Right ventricle myocardium superior (tissue), 1 donor: ENCODE data around the gene CLINT1. TPM values are rescaled to one million over a fixed set of nuclear protein-coding genes. Genes with fewer than 3 reads are reported as not detected.

ENCODE experiments used
- ATAC-seq: fragments of 200-7000 bp; cut with Tn5 transposase; one replicate; pipeline ENCODE4 v1.9.1; 2020; ENCODE audit warnings: mild to moderate bottlenecking; ENCODE audit not compliant: poor library complexity
- DNase-seq: peaks from one replicate; pipeline ENCODE4 v3.0.0-alpha.2; 2020
- intact Hi-C: fragments of 100-400 bp; cut with DNase I; formaldehyde crosslinking; loops from one replicate; pipeline ENCODE4 v1.11.2; 2022
- total RNA-seq: library from RNA; stranded (reverse); fragmentation: NEBNext Ultra II Directional; extraction: Animal tissue kit (Norgen Biotek cat#: 25700); gene quantifications from one replicate; pipeline ENCODE4 v1.2.1, GENCODE V29; 2021
- donor health status: DM: no; HTN: yes; CAD: no; lungs with severe emphysema.

Gene CLINT1
- total RNA-seq, 1 donor from 2014 or later, result 55.5 TPM

DNA sequence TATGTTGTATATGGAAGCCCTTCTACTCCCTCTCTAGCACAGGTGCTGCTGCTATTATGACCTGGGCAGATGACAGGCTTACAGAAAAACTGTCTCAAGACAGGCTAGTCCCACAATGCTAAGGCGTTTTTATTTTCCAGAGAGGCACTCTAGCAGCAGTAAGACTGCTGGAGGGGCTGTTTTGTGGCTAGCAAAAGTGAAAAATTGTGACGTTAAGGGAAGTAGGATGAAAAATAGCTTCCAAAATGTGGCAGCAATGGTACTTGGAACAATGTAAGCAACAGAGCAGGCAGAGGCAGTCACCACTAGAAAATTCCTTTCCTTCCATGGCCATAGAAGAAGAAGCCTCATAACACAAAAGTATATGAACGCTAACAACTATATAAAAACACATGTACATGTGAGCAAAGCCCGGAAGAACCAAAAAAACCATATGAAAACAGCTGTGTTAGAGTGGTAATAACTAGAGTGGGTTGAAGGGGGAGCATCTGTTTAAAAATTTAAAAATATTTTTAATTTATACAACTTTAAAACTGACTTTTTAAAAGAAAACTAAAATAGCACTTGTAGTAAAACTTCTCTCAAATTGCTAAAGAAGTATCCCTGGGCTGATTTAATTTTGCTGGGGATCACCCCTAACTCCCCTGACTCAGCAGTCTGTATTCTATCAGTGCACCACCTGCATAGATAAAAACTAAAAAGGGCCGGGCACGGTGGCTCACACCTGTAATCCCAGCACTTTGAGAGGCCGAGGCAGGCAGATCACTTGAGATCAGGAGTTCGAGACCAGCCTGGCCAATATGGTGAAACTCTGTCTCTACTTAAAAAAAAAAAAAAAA is 30.6 kb downstream of the CLINT1 start:
- intact Hi-C loops, result no loop called here
- ATAC-seq (peak; percentile 41), DNase-seq (no peak)

DNA sequence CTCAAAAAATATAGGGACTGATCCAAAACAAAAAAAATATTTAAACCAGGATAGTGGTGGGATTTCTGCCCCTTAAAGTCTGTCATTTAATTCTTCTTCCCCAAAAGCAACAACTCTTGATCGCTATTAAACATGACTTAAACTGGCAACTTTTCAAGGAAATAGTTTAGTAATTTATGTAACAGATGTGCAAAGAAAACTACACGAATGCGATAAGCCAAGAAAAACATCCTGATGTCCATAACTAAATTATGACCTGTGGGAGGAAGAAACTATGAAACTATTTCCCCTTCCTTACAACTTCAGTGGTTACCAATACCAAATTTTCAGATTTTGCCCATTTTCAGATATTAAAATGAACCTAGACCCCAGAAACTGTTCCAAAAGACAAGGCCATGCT is 31.5 kb downstream of the CLINT1 start:
- no peak for DNase-seq
- intact Hi-C loops, result no loop called here
- ATAC-seq, result peak; percentile 53

DNA sequence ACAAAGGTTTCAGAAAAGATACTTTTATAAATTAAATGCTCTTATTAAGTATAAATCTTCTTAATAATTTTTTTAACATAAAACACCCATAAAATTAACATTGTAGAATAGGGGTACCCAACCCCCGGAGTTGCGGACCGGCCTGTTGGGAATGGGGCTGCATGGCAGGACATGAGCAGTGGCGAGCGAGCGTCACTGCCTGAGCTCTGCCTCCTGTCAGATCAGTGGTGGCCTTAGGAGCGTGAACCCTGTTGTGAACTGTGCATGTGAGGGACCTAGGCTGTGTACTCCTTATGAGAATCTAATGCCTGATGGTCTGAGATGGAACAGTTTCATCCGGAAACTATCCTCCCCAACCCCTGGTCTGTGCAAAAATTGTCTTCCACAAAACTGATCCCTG is 35.3 kb downstream of the CLINT1 start:
- ATAC-seq (no peak), DNase-seq (peak; percentile 33)
- intact Hi-C loops, result no loop called here

DNA sequence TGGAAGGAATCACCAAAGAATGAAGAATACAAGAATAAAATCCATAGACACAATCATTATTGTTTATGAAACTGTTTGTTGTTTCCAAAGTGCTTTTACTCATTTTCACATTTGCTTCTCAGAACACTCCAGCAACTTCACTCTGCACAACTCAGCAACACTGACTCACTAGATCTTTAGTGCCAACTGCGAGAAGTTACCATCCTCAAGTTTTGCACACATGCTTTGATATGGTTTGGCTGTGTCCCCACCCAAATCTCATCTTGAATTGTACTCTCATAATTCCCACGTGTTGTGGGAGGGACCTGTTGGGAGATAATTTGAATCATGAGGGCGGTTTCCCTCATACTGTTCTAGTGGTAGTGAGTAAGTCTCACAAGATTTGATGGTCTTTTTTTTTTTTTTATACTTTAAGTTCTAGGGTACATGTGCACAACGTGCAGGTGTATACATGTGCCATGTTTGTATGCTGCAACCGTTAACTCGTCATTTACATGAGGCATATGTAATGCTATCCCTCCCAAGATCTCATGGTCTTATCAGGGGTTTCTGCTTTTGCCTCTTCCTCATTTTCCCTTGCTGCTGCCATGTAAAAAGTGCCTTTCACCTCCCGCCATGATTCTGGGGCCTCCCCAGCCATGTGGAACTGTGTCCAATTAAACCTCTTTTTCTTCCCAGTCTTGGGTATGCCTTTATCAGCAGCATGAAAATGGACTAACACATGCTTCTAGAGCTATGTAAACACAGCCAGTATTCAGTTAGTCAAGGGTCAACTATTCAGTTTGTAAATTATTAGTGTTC is 36.9 kb downstream of the CLINT1 start:
- intact Hi-C loops, result no loop called here
- no peak for ATAC-seq

DNA sequence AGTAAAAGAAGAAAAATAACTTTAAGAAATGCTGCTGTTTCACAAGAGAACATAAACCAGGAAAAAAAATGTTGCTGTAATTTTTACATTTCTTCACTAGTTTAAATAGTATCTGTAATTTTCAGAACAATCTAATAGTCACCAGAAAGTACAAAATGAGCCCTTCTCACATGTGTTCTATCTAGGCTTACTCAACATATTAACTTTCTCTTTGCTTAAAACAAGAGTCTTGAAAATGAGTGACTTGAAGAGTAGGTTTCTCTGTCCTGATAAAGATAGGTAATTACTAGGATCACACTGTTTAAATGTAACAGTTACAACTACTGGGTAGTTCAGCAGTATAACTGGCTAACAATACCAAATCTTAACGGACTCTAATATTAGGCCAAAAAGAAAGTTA is 37.5 kb downstream of the CLINT1 start:
- ATAC-seq, result no peak
- no peak for DNase-seq
- intact Hi-C loops, result no loop called here

More for the DNA sequence above, 36.9 kb downstream of the CLINT1 start:
- DNase-seq, result no peak

DNA sequence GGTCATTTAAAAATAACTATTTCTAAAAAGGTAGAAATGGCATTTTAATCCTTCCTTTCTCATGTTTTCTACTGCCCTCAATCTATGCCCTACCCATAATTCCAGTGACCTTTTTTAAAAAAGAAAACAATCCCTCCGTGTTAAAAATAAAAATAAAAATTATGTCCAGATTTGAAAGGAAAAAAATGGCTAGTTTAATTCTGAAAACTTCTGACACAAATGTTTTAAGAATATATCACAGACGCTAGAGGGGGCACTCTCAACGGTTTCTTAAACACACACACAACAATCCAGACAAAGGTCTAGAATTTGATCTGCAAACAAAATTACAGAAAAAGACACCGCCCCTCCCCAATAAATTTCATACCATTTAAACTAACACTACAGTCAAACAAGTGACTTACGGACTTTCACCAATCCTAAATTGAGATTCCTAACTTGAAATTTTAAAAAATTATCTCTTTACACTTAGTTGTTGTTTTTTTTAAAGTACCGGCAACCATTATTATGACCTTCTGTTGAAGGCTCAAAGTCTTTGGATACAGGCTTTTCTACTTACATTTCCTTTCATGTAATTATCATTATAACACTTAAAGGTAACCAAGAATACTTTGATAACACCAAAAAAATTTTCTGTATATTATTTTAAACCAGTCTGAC is 38.2 kb downstream of the CLINT1 start:
- no peak for DNase-seq
- intact Hi-C loops, result no loop called here
- ATAC-seq, result peak; percentile 63

DNA sequence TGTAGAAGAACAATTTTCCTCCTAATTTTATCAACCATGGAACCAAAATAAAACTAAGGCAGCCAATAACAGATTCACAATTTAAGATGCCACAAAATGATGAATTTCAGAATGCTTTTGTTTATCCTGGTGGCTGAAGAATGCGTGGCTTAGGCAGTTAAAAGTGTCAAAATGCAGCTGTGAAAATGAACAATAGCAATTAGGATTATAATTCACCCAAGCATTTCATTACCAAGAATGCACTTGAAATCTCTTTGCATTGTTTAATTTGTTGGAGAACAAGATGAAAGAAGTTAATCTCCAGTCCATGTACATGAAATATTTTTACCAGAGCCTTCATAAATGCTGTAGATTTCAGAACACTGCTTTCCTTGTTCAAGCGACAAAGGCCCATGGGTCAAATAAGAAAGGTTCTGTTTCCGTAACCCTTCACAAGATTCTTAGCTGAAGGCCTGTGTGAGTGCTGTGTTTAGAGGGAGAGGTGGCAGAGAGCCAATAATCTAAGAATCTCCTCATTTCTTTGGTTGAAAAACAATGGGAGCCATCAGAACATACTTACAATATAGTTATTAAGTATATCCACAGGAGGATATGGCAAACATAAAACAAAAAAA is 39.3 kb downstream of the CLINT1 start:
- intact Hi-C loops, result loop anchor here (5.0 to 10.0 kb wide), 2 partner anchors 178 to 1315 kb away; no protein-coding TSS in a partner anchor
- peak; percentile 20 for ATAC-seq
- no peak for DNase-seq

DNA sequence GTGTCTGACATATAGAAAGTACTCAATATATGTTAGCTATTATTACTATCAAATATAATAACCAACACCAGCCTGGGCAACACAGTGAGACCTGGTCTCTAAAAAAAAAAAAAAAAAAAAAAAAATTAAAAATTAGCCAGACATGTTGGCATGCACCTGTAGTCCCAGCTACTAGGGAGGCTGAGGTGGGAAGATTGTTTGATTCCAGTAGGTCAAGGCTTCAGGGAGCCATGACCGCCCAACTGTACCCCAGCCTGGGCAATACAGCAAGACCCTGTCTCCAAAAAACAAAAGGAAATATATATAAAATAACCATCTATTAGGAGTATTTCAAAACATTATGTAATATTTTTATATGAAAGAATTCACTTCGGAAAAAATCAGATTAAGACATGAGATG is 40.6 kb downstream of the CLINT1 start:
- intact Hi-C loops, result loop anchor here (5.0 to 10.0 kb wide), 2 partner anchors 179 to 1316 kb away; no protein-coding TSS in a partner anchor
- DNase-seq (no peak), ATAC-seq (no peak)

DNA sequence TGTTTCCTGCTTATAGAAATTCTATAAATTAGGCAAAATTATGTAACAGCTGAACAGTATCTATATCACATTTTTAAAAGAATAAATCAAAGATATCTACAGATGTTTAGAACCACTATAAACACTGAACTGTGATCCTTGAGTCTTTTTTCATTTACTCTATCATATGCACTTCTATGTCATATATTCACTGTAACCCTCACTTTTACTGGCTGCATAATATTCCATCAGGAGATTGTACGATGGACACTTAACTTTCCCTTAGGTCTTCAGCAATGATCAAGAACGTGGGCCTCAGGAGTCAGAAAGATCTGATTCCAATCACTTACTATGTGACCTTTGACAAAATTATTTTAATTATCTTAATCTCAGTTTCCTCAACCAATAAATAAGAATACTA is 41.0 kb downstream of the CLINT1 start:
- no peak for DNase-seq
- no peak for ATAC-seq
- intact Hi-C loops, result loop anchor here (2.0 to 10.0 kb wide), 3 partner anchors 131 to 1317 kb away; no protein-coding TSS in a partner anchor

DNA sequence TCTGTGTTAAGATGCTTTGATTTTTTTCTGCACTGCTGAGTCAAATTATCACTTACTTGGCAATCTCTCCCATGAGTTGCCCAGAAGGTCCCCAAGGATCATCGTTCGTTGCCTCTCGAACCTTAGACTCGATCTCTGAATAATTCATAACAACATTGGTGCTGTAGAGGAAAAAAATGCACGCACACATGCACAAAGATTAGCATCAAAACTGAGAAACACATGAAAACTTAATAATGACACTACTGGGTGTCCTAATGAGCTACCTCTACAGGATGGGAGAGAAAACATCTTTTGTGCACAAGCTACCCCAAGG is 41.6 kb downstream of the CLINT1 start:
- ATAC-seq, result no peak
- no peak for DNase-seq
- intact Hi-C loops, result loop anchor here (2.0 to 10.0 kb wide), 3 partner anchors 131 to 1317 kb away; no protein-coding TSS in a partner anchor

DNA sequence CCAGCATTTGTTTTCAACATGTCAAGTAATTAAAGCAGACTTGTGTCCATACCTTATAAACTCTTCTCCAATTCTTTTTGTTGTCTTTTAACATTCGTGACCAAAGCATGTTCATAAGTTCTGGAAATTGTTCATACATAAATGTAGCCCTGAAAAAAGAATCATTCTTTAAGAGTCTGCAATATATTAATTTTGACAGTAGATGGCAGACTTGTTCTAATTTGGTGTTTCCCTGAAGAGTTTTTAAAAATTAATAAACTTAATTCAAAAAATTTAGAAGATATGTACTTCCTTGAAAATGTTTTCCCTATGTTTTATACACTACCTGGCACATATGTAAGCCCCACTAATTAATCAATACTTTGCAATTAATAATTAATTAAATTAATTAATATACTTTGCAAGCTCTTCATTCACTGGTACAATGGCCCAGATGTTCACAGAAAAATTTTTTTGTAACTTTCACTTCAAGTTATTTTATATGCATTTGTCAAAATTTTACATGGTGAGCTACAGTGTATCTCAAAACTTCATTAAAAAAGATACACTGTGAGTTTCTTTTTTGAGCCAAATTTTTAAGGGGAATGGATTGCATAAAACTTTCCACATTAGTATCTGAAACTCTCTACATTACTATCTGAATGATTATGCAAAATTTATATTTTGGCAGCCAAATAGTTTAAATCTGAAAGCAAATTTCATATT is 42.1 kb downstream of the CLINT1 start:
- intact Hi-C loops, result loop anchor here (2.0 to 10.0 kb wide), 3 partner anchors 132 to 1318 kb away; no protein-coding TSS in a partner anchor
- ATAC-seq (no peak), DNase-seq (no peak)

DNA sequence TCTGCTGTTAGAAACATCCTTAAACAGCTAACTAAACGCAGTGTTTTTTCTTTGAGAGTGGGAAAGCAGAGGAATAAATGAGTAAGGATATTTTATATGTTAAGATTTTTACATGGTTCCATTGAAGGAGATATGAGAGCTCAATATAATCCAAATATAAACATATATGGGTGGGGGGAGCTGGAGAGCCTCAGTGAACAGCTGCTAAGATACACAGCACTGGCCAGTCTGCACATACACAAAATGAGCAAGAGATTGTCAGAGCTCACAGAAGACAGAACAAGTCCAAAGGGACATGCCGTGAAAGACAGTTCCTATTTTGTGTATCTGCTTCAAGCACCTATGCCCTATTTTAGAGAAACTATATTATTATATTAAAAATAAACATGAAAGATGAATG is 46.9 kb downstream of the CLINT1 start:
- ATAC-seq, result no peak

DNA sequence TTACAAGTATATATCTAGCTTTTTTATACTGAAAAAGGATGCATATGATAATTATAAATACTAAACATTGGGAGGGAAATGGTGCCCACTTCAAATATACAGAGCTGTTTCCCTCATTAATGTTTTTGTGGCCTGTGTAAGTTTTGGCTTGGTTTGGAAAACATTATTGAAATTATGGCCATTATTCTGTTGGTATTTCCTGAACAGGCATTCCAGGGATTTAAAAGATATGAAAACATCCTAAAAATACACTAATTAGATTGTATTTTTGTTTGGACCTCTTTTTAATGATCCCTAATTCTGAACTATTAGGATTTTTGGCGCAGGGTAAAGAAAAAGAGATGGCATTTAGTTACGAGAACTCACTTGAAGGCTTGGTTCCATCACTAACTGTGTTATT is 50.9 kb downstream of the CLINT1 start:
- DNase-seq (no peak), ATAC-seq (no peak)
- intact Hi-C loops, result no loop called here

More for the DNA sequence above, 46.9 kb downstream of the CLINT1 start:
- no peak for DNase-seq
- intact Hi-C loops, result loop anchor here (10.0 kb wide), 1 partner anchor 1323 kb away; no protein-coding TSS in a partner anchor

DNA sequence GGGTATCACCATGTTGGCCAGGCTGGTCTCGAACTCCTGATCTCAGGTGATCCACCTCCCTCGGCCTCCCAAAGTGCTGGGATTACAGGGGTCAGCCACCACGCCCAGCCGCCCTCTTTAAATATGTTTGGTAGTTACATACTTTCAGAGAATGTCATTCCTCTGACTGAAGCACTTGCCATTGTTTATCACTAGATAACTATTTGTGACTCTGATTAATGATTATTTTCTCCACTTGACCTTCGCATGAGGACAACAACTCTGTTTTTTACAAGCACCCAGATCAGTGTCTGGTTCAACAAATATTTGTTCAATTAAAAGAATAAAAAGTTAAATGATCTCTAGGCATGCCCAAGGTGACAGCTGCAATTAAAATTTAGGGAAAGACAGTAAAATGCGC is 56.2 kb downstream of the CLINT1 start:
- ATAC-seq, result no peak
- intact Hi-C loops, result no loop called here
- DNase-seq, result no peak

DNA sequence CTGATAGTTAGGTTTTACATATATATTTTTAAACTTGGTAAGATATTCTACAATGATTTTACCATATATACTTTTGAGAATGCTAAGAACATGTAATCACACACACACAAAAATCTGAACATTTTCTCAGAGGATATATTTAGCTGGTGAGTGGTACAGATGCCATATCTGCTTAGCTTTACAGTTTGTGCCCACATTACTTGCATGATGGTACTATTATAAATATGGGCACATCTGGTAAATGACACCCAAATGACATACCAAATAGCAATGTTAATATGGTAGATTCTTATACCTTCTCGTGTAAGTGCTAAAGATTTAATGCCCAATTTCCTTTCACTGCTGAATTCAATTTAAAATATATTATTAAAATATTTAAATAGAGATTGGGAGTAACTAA is 58.8 kb downstream of the CLINT1 start:
- intact Hi-C loops, result no loop called here
- DNase-seq (no peak), ATAC-seq (no peak)

DNA sequence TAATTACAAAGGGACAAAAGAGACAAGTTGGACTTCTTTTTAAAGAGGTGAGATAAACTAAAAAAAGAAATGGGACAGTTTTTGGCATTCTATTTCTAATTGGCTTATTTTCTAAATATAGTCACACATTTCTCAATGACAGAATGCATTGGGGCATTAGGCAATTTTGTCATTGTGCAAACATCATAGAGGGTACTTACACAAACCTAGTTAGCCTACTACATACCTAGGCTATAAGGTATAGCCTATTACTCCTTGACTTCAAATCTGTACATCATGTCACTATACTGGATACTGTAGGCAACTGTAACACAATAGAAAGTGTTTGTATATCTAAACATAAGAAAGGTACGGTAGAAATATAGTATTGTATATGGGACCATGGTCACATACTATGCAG is 59.4 kb downstream of the CLINT1 start:
- ATAC-seq, result no peak
- DNase-seq, result no peak
- intact Hi-C loops, result no loop called here

DNA sequence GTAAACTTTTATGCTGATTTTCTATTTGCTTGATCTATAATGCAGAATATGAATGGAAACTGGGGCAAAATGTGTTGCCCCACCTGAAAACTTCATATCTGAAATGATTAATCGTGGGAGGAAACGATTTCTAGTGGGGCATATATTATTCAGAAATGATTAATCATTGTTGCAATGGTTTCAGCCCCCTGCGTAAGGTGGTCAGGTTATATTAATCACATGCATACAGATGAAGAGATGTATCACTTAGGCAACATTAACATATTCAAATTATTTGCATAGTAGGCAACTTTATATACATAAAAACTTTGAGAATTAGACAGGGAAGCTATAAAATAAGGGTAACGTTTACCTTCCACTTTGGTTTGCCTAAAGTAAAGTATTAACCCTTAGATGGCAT is 65.6 kb downstream of the CLINT1 start:
- ATAC-seq (no peak), DNase-seq (no peak)
- intact Hi-C loops, result no loop called here

DNA sequence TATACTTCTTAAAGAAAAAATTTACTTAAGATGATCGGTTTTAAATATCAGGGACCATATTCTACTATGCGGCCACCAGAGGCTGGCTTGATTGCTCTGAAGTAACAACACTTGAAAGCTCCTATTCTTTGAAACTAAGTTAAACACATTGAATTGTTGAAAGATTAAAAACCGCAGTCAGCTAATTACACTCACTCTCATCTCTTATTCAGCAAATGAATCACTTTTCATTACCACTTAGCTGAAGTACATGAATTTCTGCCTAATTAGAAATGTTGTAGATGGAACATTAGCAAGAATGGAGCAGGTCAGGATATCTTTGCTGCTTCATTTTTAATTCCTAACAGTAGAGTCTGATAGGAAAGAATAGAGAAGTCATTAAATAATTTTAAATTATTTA is 73.1 kb downstream of the CLINT1 start:
- ATAC-seq, result no peak
- no peak for DNase-seq
- intact Hi-C loops, result no loop called here
